Measurements from ENCODE around the gene PLA2G5.

GRCh38 chr1:20108366-20109123 is 38.6 kb downstream of the PLA2G5 start:
- TF ChIP-seq EZH2 (optimal IDR thresholded peaks at IDR 0.05; ENCODE audit: low read depth, low read length) (no peak), CTCF (IDR thresholded peaks at IDR 0.05; ENCODE audit: low read length) (no peak), EZH2phosphoT487 (IDR thresholded peaks at IDR 0.05; ENCODE audit: low read length) (no peak)

All from MM.1S (cell line).